Endothelial cell of umbilical vein (primary cell): ENCODE results near the gene PDE1C.

Experiments
- CTCF ChIP-seq, 2 donors: IDR thresholded peaks; 1 replicate in 1 of 2; 2 replicates in 1 of 2; pipeline ENCODE4 v1.5.1; 2011; ENCODE audit warnings: low read length in 2 of 2, mild to moderate bottlenecking in 2 of 2, moderate library complexity in 2 of 2, control low read depth in 1 of 2, inconsistent platforms in 1 of 2, low read depth in 1 of 2; ENCODE audit not compliant: insufficient read depth in 1 of 2; ENCODE audit errors: extremely low read depth in 1 of 2
- JUN ChIP-seq: IDR thresholded peaks from 2 replicates; pipeline ENCODE4 v1.6.1; 2011; ENCODE audit warnings: borderline replicate concordance, low read depth; ENCODE audit not compliant: insufficient read length, insufficient read depth
- POLR2A ChIP-seq: IDR thresholded peaks from 2 replicates; pipeline ENCODE4 v1.6.1; 2012; ENCODE audit warnings: low read depth, mild to moderate bottlenecking, control low read depth, low read length
- POLR2AphosphoS5 ChIP-seq: IDR thresholded peaks from 2 replicates; pipeline ENCODE4 v1.6.1; 2012; ENCODE audit warnings: low read depth, mild to moderate bottlenecking, control low read depth, low read length, moderate library complexity; ENCODE audit not compliant: insufficient read depth

- TF ChIP-seq CTCF (IDR thresholded peaks at IDR 0.05; ENCODE audit: extremely low read depth in 1 of 2, insufficient read depth in 1 of 2, low read depth in 1 of 2, low read length in 2 of 2) (no peak), POLR2A (no peak), JUN (no peak), POLR2AphosphoS5 (no peak)
Measured at GRCh38 chr7:31885171-31885570, 185.0 kb downstream of the PDE1C start.
